Measurements from ENCODE around the gene MFRP.
A peak's percentile ranks its signal among the peaks of the same experiment; 100 is the strongest.

The MFRP gene

DNA sequence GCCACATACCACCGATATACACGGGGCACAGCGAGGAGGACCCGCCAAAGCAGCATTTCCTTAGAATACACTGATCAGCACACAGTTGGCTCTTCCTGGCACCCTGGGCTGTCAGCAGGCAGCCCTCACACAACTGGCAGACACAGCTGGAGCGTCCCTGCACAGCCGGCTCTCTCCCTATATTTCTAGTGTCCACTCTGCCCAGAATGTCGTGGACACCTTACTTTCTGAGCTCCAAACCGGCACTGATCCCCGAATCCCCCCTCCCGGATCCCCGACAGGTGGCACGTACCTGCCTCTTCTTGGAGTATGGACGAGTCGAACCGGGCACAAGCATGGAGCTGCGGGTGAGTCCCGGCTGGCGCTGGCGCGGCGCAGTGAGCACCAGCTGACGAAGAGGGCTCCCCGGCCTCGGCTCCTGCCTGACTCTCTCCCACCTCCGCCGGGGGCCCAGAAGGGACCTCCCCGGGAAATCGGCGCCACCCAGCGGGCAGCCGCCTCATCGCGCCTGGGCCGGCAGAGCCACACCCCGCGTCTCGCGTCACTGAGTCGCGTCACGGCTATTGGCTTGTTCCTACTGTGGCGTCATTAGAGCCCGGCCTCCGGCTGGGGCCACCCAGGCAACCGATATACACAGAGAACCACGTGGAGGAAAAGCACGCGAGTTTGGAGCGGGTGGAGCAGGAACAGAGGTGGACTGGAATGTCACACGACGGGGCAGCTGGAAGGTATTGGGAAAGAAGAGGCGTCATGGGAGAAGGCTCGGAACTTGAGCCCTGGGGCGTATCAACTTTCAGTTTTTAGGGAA is 34.9 kb upstream of the MFRP start, which contains the start of gene USP2:
Gene USP2 (minus strand): TSS at position 510 of the 808 bp plus-strand sequence. CDS start 8,210 bp downstream, outside the sequence.
- peak within 1 kb of the TSS; percentile 64 for H3K4me3 ChIP-seq (ENCODE audit: low read depth, low read length)
- peak; percentile 96 for DNase-seq (ENCODE audit: low read depth)
- TF ChIP-seq MYC (IDR thresholded peaks at IDR 0.05; ENCODE audit: low read depth, low read length) (peak; percentile 97), CTCF (IDR thresholded peaks at IDR 0.05; ENCODE audit: low read depth, low read length) (peak; percentile 81), POLR2A (IDR thresholded peaks at IDR 0.05; ENCODE audit: extremely low read depth, insufficient read length) (no peak)
- TF ChIP-seq, protein P1, sequence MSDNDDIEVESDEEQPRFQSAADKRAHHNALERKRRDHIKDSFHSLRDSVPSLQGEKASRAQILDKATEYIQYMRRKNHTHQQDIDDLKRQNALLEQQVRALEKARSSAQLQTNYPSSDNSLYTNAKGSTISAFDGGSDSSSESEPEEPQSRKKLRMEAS (IDR thresholded peaks at IDR 0.05; ENCODE audit: low read depth, low read length) = peak; percentile 100

GRCh38 chr11:119380827-119381180 is 34.3 kb upstream of the MFRP start:
- H3K4me3 ChIP-seq (ENCODE audit: low read depth, low read length) = peak overlapping the region; percentile 54
- TF ChIP-seq POLR2A (IDR thresholded peaks at IDR 0.05; ENCODE audit: extremely low read depth, insufficient read length) (no peak), CTCF (IDR thresholded peaks at IDR 0.05; ENCODE audit: low read depth, low read length) (no peak), MYC (IDR thresholded peaks at IDR 0.05; ENCODE audit: low read depth, low read length) (no peak)
- TF ChIP-seq, protein P1 (IDR thresholded peaks at IDR 0.05; ENCODE audit: low read depth, low read length) = no peak
- peak; percentile 50 for DNase-seq (ENCODE audit: low read depth)

DNA sequence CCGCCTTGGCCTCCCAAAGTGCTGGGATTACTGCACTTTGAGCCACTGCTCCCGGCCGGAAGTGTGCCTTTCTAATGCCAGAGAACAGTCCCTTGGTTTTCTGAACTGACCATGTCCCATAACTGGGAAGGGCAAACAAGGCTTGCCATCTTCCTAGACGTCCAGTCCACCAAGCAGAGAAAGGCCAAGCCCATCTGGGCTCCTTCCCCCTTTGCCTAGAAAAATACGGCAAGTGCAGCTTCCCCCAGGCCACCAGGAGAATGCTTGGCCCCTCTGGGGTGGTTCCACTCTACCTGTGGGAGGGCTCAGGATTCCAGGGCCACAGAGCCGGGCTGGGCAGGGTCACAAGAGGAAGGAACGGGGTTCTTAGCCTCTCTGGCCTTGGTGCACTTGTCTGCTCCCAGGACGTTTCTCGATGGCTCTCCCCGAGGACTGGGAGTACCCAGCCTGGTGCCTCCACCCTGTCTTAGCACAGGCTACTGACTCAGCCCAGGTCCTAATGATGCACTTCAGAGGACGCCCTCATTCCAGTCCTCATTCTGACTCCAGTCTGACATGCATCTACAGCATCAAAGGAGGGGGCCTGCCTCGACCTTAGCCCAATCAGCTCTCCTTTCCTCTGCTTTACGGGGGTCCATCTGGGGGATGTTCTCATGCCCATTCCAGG is 33.8 kb upstream of the MFRP start:
- peak overlapping the region; percentile 54 for H3K4me3 ChIP-seq (ENCODE audit: low read depth, low read length)
- TF ChIP-seq, protein P1 (IDR thresholded peaks at IDR 0.05; ENCODE audit: low read depth, low read length) = no peak
- TF ChIP-seq MYC (IDR thresholded peaks at IDR 0.05; ENCODE audit: low read depth, low read length) (no peak), CTCF (IDR thresholded peaks at IDR 0.05; ENCODE audit: low read depth, low read length) (no peak), POLR2A (IDR thresholded peaks at IDR 0.05; ENCODE audit: extremely low read depth, insufficient read length) (no peak)
- DNase-seq (ENCODE audit: low read depth) = no peak

- DNase-seq (ENCODE audit: low read depth) = no peak
- H3K4me3 ChIP-seq (ENCODE audit: low read depth, low read length) = no peak overlapping the region
- TF ChIP-seq MYC (IDR thresholded peaks at IDR 0.05; ENCODE audit: low read depth, low read length) (no peak), POLR2A (IDR thresholded peaks at IDR 0.05; ENCODE audit: extremely low read depth, insufficient read length) (no peak)
Measured at GRCh38 chr11:119378851-119379465, 32.5 kb upstream of the MFRP start.

- no peak for DNase-seq (ENCODE audit: low read depth)
- no peak overlapping the region for H3K4me3 ChIP-seq (ENCODE audit: low read depth, low read length)
Measured at GRCh38 chr11:119377961-119378667, 31.6 kb upstream of the MFRP start.

More at GRCh38 chr11:119377961-119378667, 31.6 kb upstream of the MFRP start:
- TF ChIP-seq POLR2A (IDR thresholded peaks at IDR 0.05; ENCODE audit: extremely low read depth, insufficient read length) = no peak
- TF ChIP-seq MYC (IDR thresholded peaks at IDR 0.05; ENCODE audit: low read depth, low read length) = no peak
- no peak for TF ChIP-seq CTCF (IDR thresholded peaks at IDR 0.05; ENCODE audit: low read depth, low read length)
- TF ChIP-seq, protein P1 (IDR thresholded peaks at IDR 0.05; ENCODE audit: low read depth, low read length) = no peak

All from NB4 (cell line).